ENCODE measurements around the gene GLRB.

The GLRB gene

GRCh38 chr4:157184300-157184699 lies 108.3 kb downstream of the GLRB start:
- no peaks in the 10 kb centered on the region for H3K79me2 ChIP-seq (ENCODE audit: insufficient read depth, low read length)
- no peak overlapping the region for H3K4me3 ChIP-seq (ENCODE audit: insufficient read depth, low read length, poor library complexity, severe bottlenecking)
- no peaks in the 10 kb centered on the region for H3K36me3 ChIP-seq (ENCODE audit: low read length)
- TF ChIP-seq EZH2phosphoT487 (conservative IDR thresholded peaks at IDR 0.05; ENCODE audit: low read length) (no peak), CTCF (IDR thresholded peaks at IDR 0.05; ENCODE audit: insufficient read depth, low read length, poor library complexity, severe bottlenecking) (no peak)
- H4K20me1 ChIP-seq (ENCODE audit: low read depth, low read length) = no peaks in the 10 kb centered on the region
- no peak overlapping the region for H3K27ac ChIP-seq (ENCODE audit: low read depth, low read length)
- no peaks in the 10 kb centered on the region for H3F3A ChIP-seq (ENCODE audit: insufficient read depth)
- no peak overlapping the region for H2AFZ ChIP-seq (ENCODE audit: low read depth, low read length, severe bottlenecking)
- no peaks in the 10 kb centered on the region for H3K27me3 ChIP-seq (ENCODE audit: low read length)
- H3K9me3 ChIP-seq (ENCODE audit: insufficient read depth, low read length) = no peaks in the 10 kb centered on the region
- no peaks in the 10 kb centered on the region for H3K9me2 ChIP-seq (replicated peaks; ENCODE audit: insufficient read depth, low read length)
- H3K4me2 ChIP-seq (ENCODE audit: low read depth, low read length, poor library complexity, severe bottlenecking) = no peak overlapping the region
- no peak overlapping the region for H3K9ac ChIP-seq (ENCODE audit: low read length)

- Histone ChIP-seq H4K20me1 (ENCODE audit: low read depth, low read length) (no peaks in the 10 kb centered on the region), H3K27ac (ENCODE audit: low read depth, low read length) (no peak overlapping the region), H3F3A (ENCODE audit: insufficient read depth) (no peaks in the 10 kb centered on the region), H3K4me3 (ENCODE audit: insufficient read depth, low read length, poor library complexity, severe bottlenecking) (no peak overlapping the region), H2AFZ (ENCODE audit: low read depth, low read length, severe bottlenecking) (no peak overlapping the region), H3K36me3 (ENCODE audit: low read length) (no peaks in the 10 kb centered on the region), H3K79me2 (ENCODE audit: insufficient read depth, low read length) (no peaks in the 10 kb centered on the region), H3K9me3 (ENCODE audit: insufficient read depth, low read length) (no peaks in the 10 kb centered on the region), H3K27me3 (ENCODE audit: low read length) (no peaks in the 10 kb centered on the region), H3K9me2 (replicated peaks; ENCODE audit: insufficient read depth, low read length) (no peaks in the 10 kb centered on the region), H3K4me2 (ENCODE audit: low read depth, low read length, poor library complexity, severe bottlenecking) (no peak overlapping the region), H3K9ac (ENCODE audit: low read length) (no peak overlapping the region)
- TF ChIP-seq EZH2phosphoT487 (conservative IDR thresholded peaks at IDR 0.05; ENCODE audit: low read length) (no peak), CTCF (IDR thresholded peaks at IDR 0.05; ENCODE audit: insufficient read depth, low read length, poor library complexity, severe bottlenecking) (no peak)
Measured at GRCh38 chr4:157185363-157185762, 109.4 kb downstream of the GLRB start.

GRCh38 chr4:157195374-157195773 lies 119.4 kb downstream of the GLRB start:
- no peaks in the 10 kb centered on the region for H3K9me3 ChIP-seq (ENCODE audit: insufficient read depth, low read length)
- no peak overlapping the region for H3K4me3 ChIP-seq (ENCODE audit: insufficient read depth, low read length, poor library complexity, severe bottlenecking)
- H4K20me1 ChIP-seq (ENCODE audit: low read depth, low read length) = no peaks in the 10 kb centered on the region
- H3F3A ChIP-seq (ENCODE audit: insufficient read depth) = no peaks in the 10 kb centered on the region
- no peak overlapping the region for H3K27ac ChIP-seq (ENCODE audit: low read depth, low read length)
- no peak overlapping the region for H3K4me2 ChIP-seq (ENCODE audit: low read depth, low read length, poor library complexity, severe bottlenecking)
- no peaks in the 10 kb centered on the region for H3K79me2 ChIP-seq (ENCODE audit: insufficient read depth, low read length)
- no peaks in the 10 kb centered on the region for H3K27me3 ChIP-seq (ENCODE audit: low read length)
- no peak overlapping the region for H3K9ac ChIP-seq (ENCODE audit: low read length)
- no peak overlapping the region for H2AFZ ChIP-seq (ENCODE audit: low read depth, low read length, severe bottlenecking)
- TF ChIP-seq EZH2phosphoT487 (conservative IDR thresholded peaks at IDR 0.05; ENCODE audit: low read length) = no peak
- no peak for TF ChIP-seq CTCF (IDR thresholded peaks at IDR 0.05; ENCODE audit: insufficient read depth, low read length, poor library complexity, severe bottlenecking)
- H3K36me3 ChIP-seq (ENCODE audit: low read length) = no peaks in the 10 kb centered on the region
- H3K9me2 ChIP-seq (replicated peaks; ENCODE audit: insufficient read depth, low read length) = no peaks in the 10 kb centered on the region
